K562 (cell line): ENCODE results near the gene RBM12. TPM values are rescaled to one million over a fixed set of nuclear protein-coding genes. Genes with fewer than 3 reads are reported as not detected.

Experiments used
- ATAC-seq: fragments of 200-7000 bp; cut with Tn5 transposase; 3 replicates; pipeline ENCODE4 v1.9.1; 2020; ENCODE audit warnings: moderate library complexity
- BruUV-seq: library from RNA; stranded (reverse); fragments of 400-500 nt; replicated peaks from 2 replicates; lab custom pipeline; 2021; lab: Mats Ljungman, UMichigan
- CTCF ChIA-PET: fragments of 300-600 bp; formaldehyde crosslinking; extraction: SDS; loops from one replicate; lab custom pipeline; 2021; ENCODE audit warnings: low intra/inter-chr PET ratio; lab: Yijun Ruan, JAX
- POLR2A ChIA-PET: fragments of 300-600, 350-650 bp; sonication (Branson Sonifier 250); formaldehyde crosslinking; extraction: SDS; loops from one replicate; lab custom pipeline; 2021; ENCODE audit warnings: antibody characterized with exemption, inconsistent platforms; lab: Yijun Ruan, JAX
- DNase-seq, 4 experiments: peaks; one replicate each; pipeline versions ENCODE4 v3.0.0 to v3.0.0-alpha.2; 2011 to 2018; ENCODE audit warnings: low spot score in 3 of 4, mixed read lengths in 3 of 4; ENCODE audit errors: extremely low read depth in 1 of 4
- FAIRE-seq: peaks from 2 replicates; lab custom pipeline; 2011; peaks lifted over from hg19 to GRCh38; lab: Jason Lieb, UNC
- H2AFZ ChIP-seq: 2 replicates; pipeline ENCODE4 v1.6.0; 2011; ENCODE audit warnings: low read depth, low read length, control low read depth, inconsistent platforms
- H3K27ac ChIP-seq: fragments of 200-600 bp; 3 replicates; pipeline ENCODE4 v1.8.0; 2011; ENCODE audit warnings: low read depth, mild to moderate bottlenecking, control low read depth, inconsistent platforms, low read length, moderate library complexity, mixed read lengths; ENCODE audit errors: extremely low read depth
- H3K27me3 ChIP-seq, 2 experiments: fragments of 300-600 bp in 1 of 2; 2 replicates in 1 of 2; 3 replicates in 1 of 2; pipeline versions ENCODE4 v1.6.0 to v1.8.0; 2011; ENCODE audit warnings: inconsistent platforms in 2 of 2, low read length in 2 of 2, mild to moderate bottlenecking in 1 of 2, mixed read lengths in 1 of 2, moderate library complexity in 1 of 2; ENCODE audit not compliant: control insufficient read depth in 2 of 2, insufficient read depth in 2 of 2
- H3K36me3 ChIP-seq: fragments of 300-600 bp; 3 replicates; pipeline ENCODE4 v1.8.0; 2011; ENCODE audit warnings: mild to moderate bottlenecking, low read length, inconsistent platforms; ENCODE audit not compliant: control insufficient read depth, insufficient read depth
- H3K4me1 ChIP-seq, 2 experiments: fragments of 200-600 bp in 1 of 2; replicated peaks in 1 of 2; 2 replicates in 1 of 2; 3 replicates in 1 of 2; pipeline versions ENCODE4 v1.5.1 to v1.8.0; 2011; ENCODE audit warnings: inconsistent platforms in 2 of 2, low read length in 2 of 2, mild to moderate bottlenecking in 1 of 2, mixed read lengths in 1 of 2, moderate library complexity in 1 of 2; ENCODE audit not compliant: control insufficient read depth in 2 of 2, insufficient read depth in 2 of 2
- H3K4me2 ChIP-seq: 2 replicates; pipeline ENCODE4 v1.6.1; 2011; ENCODE audit warnings: low read length, control low read depth, inconsistent platforms, mixed read lengths; ENCODE audit not compliant: insufficient read depth
- H3K4me3 ChIP-seq: fragments of 200-600 bp; sonication (generic), shearing (Covaris generic); 2 replicates; pipeline ENCODE4 v1.5.1; 2016; ENCODE audit warnings: control low read depth, inconsistent platforms
- H3K79me2 ChIP-seq: fragments of 200-600 bp; 3 replicates; pipeline ENCODE4 v1.8.0; 2011; ENCODE audit warnings: low read length, inconsistent platforms; ENCODE audit not compliant: control insufficient read depth, insufficient read depth
- H3K9ac ChIP-seq, 2 experiments: 2 replicates each; pipeline versions ENCODE4 v1.6.0 to v1.6.1; 2011; ENCODE audit warnings: low read depth in 2 of 2, low read length in 2 of 2, control low read depth in 1 of 2, inconsistent platforms in 1 of 2, mild to moderate bottlenecking in 1 of 2, mixed read lengths in 1 of 2; ENCODE audit not compliant: insufficient read depth in 1 of 2
- H3K9me1 ChIP-seq: one replicate; pipeline ENCODE4 v1.6.0; 2011; ENCODE audit warnings: inconsistent platforms, mild to moderate bottlenecking, low read length, moderate library complexity; ENCODE audit not compliant: control insufficient read depth, insufficient read depth
- H3K9me3 ChIP-seq: replicated peaks from 2 replicates; pipeline ENCODE4 v1.5.1; 2011; ENCODE audit warnings: low read depth, low read length, inconsistent platforms; ENCODE audit not compliant: control insufficient read depth, insufficient read depth
- H4K20me1 ChIP-seq: replicated peaks from 2 replicates; pipeline ENCODE4 v1.6.1; 2011; ENCODE audit warnings: low read length, inconsistent platforms, mixed read lengths; ENCODE audit not compliant: control insufficient read depth, insufficient read depth
- CBX8 ChIP-seq: fragments of 200-600 bp; sonication (generic); IDR thresholded peaks from 2 replicates; pipeline ENCODE4 v1.6.1; 2012; ENCODE audit warnings: borderline replicate concordance, mixed run types, low read depth, mild to moderate bottlenecking, moderate library complexity, mixed read lengths, low read length, control low read depth, inconsistent platforms; ENCODE audit not compliant: poor library complexity, severe bottlenecking; ENCODE audit errors: extremely low read depth
- FOXJ3 ChIP-seq: sonication (generic); formaldehyde crosslinking; IDR thresholded peaks from 2 replicates; pipeline ENCODE4 v1.4.0; 2020; ENCODE audit warnings: mild to moderate bottlenecking, missing genetic modification reagents
- GATAD2B ChIP-seq: fragments of 450-650 bp; IDR thresholded peaks from 2 replicates; pipeline ENCODE4 v1.6.1; 2017; ENCODE audit warnings: mild to moderate bottlenecking, borderline replicate concordance
- PHF20 ChIP-seq: fragments of 450-650 bp; IDR thresholded peaks from 2 replicates; pipeline ENCODE4 v1.6.1; 2018; ENCODE audit not compliant: partially characterized antibody
- ZNF165 ChIP-seq: fragments of 250-450 bp; sonication (Bioruptor Pico); IDR thresholded peaks from 2 replicates; pipeline ENCODE4 v1.4.0; 2020; ENCODE audit warnings: borderline replicate concordance
- ZNF584 ChIP-seq: fragments of 200-800 bp; sonication (Bioruptor generic); IDR thresholded peaks from 2 replicates; pipeline ENCODE4 v1.6.1; 2016; ENCODE audit warnings: low read depth, mild to moderate bottlenecking, missing genetic modification characterization, missing compliant biosample characterization
- ZNF707 ChIP-seq: fragments of 250-450 bp; sonication (Bioruptor Pico); conservative IDR thresholded peaks from 2 replicates; pipeline ENCODE4 v1.8.0; 2022; ENCODE audit warnings: inconsistent platforms, mild to moderate bottlenecking, moderate library complexity
- WGBS: fragments of 100-300 bp; shearing (Covaris generic); methylation state at CpG from one replicate; pipeline ENCODE4 v1.1.6; 2016; ENCODE audit warnings: low coverage, mixed read lengths; ENCODE audit not compliant: insufficient coverage; ENCODE audit errors: missing lambda C conversion rate; 5-methylcytosine and 5-hydroxymethylcytosine counted together
- in situ Hi-C: fragments of 300-500 bp; cut with MboI; formaldehyde crosslinking; loops from 4 replicates; pipeline ENCODE4 v1.15.0; 2018; ENCODE audit warnings: inconsistent platforms, mixed read lengths
- intact Hi-C: fragments of 100-400 bp; cut with micrococcal nuclease; formaldehyde crosslinking; loops from 2 replicates; pipeline ENCODE4 v1.14.2; 2022
- polyA plus RNA-seq, 8 experiments: library from polyadenylated mRNA; depleted of rRNA in 4 of 8; stranded (reverse) in 5 of 8; unstranded in 3 of 8; fragments of >200 nt; fragmentation: Nextera tagmentation in 2 of 8; fragmentation: Illumina TruSeq in 1 of 8; extraction: Ambion mirVana in 2 of 8; extraction: Trizol in 1 of 8; gene quantifications; 2 replicates each; pipeline versions ENCODE4 v1.2.1 to v1.2.3, GENCODE V29; 2011 to 2014; ENCODE audit warnings: inconsistent platforms in 1 of 8, missing spikeins in 1 of 8
- total RNA-seq, 7 experiments: library from RNA; depleted of rRNA in 6 of 7; stranded (reverse); fragments of >200 nt in 6 of 7; fragmentation: Illumina TruSeq in 2 of 7; extraction: Trizol in 2 of 7; gene quantifications; 2 replicates each; pipeline versions ENCODE4 v1.2.1 to v1.2.3, GENCODE V29; 2011 to 2021; ENCODE audit warnings: low replicate concordance in 1 of 7
- TF ChIP-seq, protein P1 (sequence below): fragments of 450-650 bp; IDR thresholded peaks from 2 replicates; pipeline ENCODE4 v1.6.1; 2016; ENCODE audit warnings: borderline replicate concordance
- TF ChIP-seq, protein P2 (sequence below): fragments of 450-650 bp; IDR thresholded peaks from 2 replicates; pipeline ENCODE4 v1.7.1; 2018; ENCODE audit warnings: mild to moderate bottlenecking, low read depth; ENCODE audit not compliant: partially characterized antibody
- TF ChIP-seq, protein P3 (sequence below): fragments of 250-450 bp; sonication (Bioruptor Pico); IDR thresholded peaks from 2 replicates; pipeline ENCODE4 v1.5.0; 2021; ENCODE audit warnings: mild to moderate bottlenecking, moderate library complexity
- TF ChIP-seq, protein P4 (sequence below): fragments of 250-450 bp; sonication (Bioruptor Pico); IDR thresholded peaks from 2 replicates; pipeline ENCODE4 v1.9.0; 2021; ENCODE audit warnings: mild to moderate bottlenecking

The RBM12 gene
- total and polyA plus RNA-seq, 9 of the 15 experiments (the other 6 are each of a cell fraction or from before 2014, with no cell fraction given), result 5.0 to 162 (median 73.3) TPM

DNA sequence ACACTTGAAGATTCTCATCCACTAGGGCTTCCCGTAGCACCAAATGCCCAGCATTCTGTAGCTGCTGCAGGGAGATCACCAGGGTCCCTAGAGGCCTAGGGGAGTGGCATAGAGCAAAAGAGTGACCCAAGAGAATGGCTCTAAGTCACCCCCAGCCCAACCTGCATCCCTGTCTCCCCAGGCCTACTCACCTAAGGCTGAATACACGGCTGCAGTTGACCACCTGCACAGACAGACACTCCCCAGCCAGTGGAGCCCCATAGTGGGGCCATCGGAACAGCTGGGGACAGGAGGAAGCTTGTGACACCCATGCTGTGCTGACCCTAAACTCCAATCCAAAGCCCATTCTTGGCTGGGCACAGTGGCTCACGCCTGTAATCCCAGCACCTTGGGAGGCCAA is 58.6 kb downstream of the RBM12 start:
- H3K79me2 ChIP-seq, result no peaks in the 10 kb centered on the region
- in situ Hi-C loops, result no loop called here
- ATAC-seq, result no peak
- intact Hi-C loops, result no loop called here
- H3K9me3 ChIP-seq, result no peaks in the 10 kb centered on the region
- no peaks in the 10 kb centered on the region for H3K9me1 ChIP-seq
- H3K27me3 ChIP-seq, result no peaks in the 10 kb centered on the region
- 46% methylated on average over 4 of the region's 4 CpGs for WGBS
- ChIA-PET CTCF (no interaction called here), POLR2A (interaction anchor here (0.8 to 2.6 kb wide), 4 partner anchors 9 to 15 kb away, joined by 3 to 6 read pairs (median 3); partner anchors contain the start of gene SPAG4)
- no TSS peak for BruUV-seq
- H3K4me3 ChIP-seq, result no peak overlapping the region
- H3K27ac ChIP-seq, result no peak overlapping the region
- FAIRE-seq, result no peak
- H4K20me1 ChIP-seq, result no peaks in the 10 kb centered on the region
- peak overlapping the region in 1 of 2 experiments; percentile 4; a peak in 1 of 4 replicates for H3K9ac ChIP-seq
- H3K36me3 ChIP-seq, result no peaks in the 10 kb centered on the region
- H3K4me1 ChIP-seq, result peaks cover 11 to 31% of the 10 kb centered on the region in 2 experiments
- DNase-seq, result no peak
- H2AFZ ChIP-seq, result no peak overlapping the region
- H3K4me2 ChIP-seq, result no peak overlapping the region
- TF ChIP-seq, protein P1, sequence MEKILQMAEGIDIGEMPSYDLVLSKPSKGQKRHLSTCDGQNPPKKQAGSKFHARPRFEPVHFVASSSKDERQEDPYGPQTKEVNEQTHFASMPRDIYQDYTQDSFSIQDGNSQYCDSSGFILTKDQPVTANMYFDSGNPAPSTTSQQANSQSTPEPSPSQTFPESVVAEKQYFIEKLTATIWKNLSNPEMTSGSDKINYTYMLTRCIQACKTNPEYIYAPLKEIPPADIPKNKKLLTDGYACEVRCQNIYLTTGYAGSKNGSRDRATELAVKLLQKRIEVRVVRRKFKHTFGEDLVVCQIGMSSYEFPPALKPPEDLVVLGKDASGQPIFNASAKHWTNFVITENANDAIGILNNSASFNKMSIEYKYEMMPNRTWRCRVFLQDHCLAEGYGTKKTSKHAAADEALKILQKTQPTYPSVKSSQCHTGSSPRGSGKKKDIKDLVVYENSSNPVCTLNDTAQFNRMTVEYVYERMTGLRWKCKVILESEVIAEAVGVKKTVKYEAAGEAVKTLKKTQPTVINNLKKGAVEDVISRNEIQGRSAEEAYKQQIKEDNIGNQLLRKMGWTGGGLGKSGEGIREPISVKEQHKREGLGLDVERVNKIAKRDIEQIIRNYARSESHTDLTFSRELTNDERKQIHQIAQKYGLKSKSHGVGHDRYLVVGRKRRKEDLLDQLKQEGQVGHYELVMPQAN, result no peak
- no peak for TF ChIP-seq PHF20
- TF ChIP-seq CBX8, result no peak
- no peak for TF ChIP-seq GATAD2B
- TF ChIP-seq, protein P2, sequence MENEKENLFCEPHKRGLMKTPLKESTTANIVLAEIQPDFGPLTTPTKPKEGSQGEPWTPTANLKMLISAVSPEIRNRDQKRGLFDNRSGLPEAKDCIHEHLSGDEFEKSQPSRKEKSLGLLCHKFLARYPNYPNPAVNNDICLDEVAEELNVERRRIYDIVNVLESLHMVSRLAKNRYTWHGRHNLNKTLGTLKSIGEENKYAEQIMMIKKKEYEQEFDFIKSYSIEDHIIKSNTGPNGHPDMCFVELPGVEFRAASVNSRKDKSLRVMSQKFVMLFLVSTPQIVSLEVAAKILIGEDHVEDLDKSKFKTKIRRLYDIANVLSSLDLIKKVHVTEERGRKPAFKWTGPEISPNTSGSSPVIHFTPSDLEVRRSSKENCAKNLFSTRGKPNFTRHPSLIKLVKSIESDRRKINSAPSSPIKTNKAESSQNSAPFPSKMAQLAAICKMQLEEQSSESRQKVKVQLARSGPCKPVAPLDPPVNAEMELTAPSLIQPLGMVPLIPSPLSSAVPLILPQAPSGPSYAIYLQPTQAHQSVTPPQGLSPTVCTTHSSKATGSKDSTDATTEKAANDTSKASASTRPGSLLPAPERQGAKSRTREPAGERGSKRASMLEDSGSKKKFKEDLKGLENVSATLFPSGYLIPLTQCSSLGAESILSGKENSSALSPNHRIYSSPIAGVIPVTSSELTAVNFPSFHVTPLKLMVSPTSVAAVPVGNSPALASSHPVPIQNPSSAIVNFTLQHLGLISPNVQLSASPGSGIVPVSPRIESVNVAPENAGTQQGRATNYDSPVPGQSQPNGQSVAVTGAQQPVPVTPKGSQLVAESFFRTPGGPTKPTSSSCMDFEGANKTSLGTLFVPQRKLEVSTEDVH, result no peak
- no peak for TF ChIP-seq ZNF584 (CRISPR knock-in tag)
- no peak for TF ChIP-seq ZNF707 (CRISPR knock-in tag)
- TF ChIP-seq, protein P3, sequence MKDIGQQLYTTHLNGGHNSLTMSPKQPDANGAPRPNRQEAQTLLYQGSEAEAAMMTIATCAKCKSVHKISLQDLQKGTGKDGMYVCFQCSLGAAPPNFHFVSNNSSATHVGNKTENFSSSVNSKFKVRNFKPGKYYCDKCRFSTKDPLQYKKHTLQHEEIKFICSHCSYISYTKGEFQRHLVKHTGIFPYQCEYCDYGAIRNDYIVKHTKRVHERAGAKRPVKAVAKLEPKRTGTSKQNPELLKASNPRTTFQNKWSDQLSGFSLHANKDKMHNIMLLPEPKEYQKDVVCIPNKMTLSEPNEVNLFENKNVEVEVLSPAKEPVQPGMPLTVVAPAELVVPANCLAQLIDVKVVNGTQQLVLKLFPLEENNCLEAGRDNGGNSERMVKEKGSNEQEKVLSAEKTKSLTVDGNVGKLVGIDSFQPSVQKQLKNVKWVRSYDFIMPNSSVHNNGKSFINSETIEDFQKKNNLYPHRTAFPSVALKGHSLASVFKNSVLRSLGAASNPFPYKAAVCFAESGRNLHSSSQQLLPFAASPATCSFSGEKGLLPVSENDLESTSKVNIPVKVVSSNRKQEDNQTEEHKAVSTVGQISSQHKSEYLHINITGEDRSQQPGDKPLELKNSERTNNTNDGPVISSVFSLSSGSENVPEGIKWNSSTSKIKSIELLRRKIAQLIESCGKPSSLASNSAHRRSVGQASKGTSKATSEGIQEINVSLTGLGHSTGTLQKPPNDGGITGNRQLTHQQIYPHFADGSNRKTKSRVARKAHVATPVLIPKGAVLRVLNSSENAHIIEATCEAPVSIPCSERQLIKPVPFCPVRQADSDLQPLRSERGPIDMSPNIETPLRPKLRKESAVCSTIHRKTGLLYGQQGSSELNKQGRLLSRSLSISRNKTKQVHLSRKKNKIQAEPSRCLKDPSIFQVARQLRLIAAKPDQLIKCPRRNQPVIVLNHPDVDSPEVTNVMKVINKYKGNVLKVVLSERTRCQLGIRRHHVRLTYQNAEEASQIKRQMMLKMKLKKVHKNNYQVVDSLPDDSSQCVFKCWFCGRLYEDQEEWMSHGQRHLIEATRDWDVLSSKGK, result no peak
- TF ChIP-seq ZNF165 (CRISPR knock-in tag), result no peak
- TF ChIP-seq, protein P4, sequence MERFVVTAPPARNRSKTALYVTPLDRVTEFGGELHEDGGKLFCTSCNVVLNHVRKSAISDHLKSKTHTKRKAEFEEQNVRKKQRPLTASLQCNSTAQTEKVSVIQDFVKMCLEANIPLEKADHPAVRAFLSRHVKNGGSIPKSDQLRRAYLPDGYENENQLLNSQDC, result no peak
- TF ChIP-seq FOXJ3 (CRISPR knock-in tag), result no peak
